A204.1 (cell line): ENCODE measurements around the gene CSE1L.
"Not testable (repeated sequence)": the region's sequence is repeated elsewhere in the genome, so short reads cannot be mapped to it uniquely, and the experiment has no call there.

Experiments used
- FAIRE-seq: peaks from 2 replicates; lab custom pipeline; 2012; peaks lifted over from hg19 to GRCh38; lab: Jason Lieb, UNC

Gene CSE1L

DNA sequence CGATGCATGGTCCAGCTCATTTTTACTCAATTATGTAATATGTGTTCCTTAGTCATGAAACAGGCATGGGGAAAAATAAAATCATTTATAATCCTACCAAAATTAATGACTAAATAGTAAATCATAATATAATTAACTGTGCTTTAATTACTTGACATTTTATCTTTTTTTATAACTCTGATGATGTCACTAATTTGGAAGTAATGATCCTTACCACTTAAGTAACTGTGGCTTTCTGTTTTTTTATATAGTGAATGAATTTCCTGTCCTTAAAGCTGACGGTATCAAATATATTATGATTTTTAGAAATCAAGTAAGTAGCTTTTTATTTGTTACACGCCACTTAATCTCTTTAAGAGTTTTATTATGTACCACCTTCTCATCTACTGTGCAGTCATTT lies 32.2 kb downstream of the CSE1L start:
- FAIRE-seq: no peak

- FAIRE-seq: not testable (repeated sequence)
These were observed 36.2 kb downstream of the CSE1L start for GRCh38 chr20:49082295-49082694.

- FAIRE-seq: no peak
These were observed 45.0 kb downstream of the CSE1L start for GRCh38 chr20:49091104-49091503.

- no peak for FAIRE-seq
These were observed 45.6 kb downstream of the CSE1L start for GRCh38 chr20:49091762-49092161.

- FAIRE-seq: no peak
These were observed 50.2 kb downstream of the CSE1L start for GRCh38 chr20:49096203-49096730.

DNA sequence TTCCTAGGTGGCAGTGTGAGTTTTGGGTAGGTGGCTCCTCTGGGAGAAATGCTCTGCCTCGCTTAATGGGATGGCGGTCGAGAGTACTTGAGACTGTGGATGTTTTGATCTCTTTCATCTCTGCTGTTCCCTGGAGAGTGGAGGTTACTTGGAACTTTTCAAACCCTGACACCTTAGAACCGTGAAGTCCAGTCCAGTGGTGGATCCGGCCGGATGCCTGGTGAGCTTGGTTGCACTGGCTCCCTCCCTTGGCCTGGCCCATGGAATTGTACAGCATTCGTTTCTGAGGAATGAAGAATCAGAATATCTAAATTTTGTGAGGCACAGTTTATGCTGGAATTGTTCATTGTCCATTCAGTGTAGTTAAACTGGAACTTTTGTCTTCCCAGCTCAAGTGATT lies 51.0 kb downstream of the CSE1L start:
- FAIRE-seq: no peak

- FAIRE-seq: no peak
These were observed 52.0 kb downstream of the CSE1L start for GRCh38 chr20:49098136-49098535.

- no peak for FAIRE-seq
These were observed 52.9 kb downstream of the CSE1L start for GRCh38 chr20:49099011-49099410.

DNA sequence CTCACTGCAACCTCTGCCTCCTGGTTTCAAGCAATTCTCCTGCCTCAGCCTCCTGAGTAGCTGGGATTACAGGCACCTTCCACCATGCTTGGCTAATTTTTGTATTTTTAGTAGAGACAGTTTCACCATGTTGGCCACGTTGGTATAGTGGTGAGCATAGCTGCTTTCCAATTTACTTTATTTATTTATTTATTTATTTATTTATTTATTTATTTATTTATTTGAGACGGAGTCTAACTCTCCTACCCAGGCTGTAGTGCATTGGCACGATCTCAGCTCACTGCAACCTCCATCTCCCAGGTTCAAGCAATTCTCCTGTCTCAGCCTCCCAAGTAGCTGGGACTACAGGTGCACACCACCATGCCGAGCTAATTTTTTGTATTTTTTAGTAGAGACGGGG lies 54.2 kb downstream of the CSE1L start:
- FAIRE-seq: not testable (repeated sequence)

DNA sequence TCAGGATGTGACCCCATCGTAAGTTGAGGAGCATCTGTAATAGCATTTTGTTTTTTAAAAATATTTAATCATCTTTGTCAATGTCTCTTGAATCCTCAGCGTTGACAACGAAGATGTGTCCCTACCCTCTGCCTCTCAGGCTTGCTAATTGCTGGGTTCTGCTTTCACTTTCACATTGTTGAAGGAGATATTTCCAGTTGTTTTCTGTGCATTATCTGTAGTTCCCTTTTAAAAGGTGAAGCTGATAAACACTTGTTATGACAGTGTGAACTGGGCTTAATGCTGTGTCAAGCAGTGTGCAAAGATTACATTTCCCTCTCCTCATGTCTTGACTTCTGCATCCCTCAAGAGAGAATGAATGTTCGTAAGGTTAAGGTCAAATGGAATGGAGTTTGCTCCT lies 54.9 kb downstream of the CSE1L start:
- FAIRE-seq: no peak

GRCh38 chr20:49103019-49103418 lies 56.9 kb downstream of the CSE1L start:
- FAIRE-seq: no peak

- FAIRE-seq: no peak
These were observed 57.7 kb downstream of the CSE1L start for GRCh38 chr20:49103647-49104364.

- no peak for FAIRE-seq
These were observed 58.2 kb downstream of the CSE1L start for GRCh38 chr20:49104365-49104648.

DNA sequence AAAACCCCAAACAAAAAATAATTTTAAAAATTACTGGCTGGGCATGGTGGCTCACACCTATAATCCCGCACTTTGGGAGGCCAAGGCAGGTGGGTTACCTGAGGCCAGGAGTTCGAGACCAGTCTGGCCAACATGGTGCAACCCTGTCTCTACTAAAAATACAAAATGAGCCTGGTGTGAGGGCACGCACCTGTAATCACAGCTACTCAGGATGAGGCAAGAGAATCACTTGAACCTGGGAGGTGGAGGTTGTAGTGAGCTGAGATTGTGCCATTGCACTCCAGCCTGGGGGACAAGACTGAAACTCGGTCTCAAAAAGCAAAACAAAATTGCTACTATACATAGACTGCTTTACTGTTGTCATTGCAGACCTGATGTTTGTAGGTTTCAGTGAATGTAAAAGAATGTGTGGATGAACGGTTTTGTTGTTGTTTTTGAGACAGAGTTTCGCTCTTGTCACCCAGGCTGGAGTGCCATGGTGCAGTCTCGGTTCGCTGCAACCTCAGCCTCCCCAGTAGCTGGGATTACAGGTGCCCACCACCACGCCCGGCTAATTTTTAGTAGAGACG lies 59.0 kb downstream of the CSE1L start:
- not testable (repeated sequence) for FAIRE-seq

GRCh38 chr20:49106328-49106727 lies 60.2 kb downstream of the CSE1L start:
- FAIRE-seq: no peak

GRCh38 chr20:49110767-49111694 lies 64.9 kb downstream of the CSE1L start:
- no peak for FAIRE-seq

DNA sequence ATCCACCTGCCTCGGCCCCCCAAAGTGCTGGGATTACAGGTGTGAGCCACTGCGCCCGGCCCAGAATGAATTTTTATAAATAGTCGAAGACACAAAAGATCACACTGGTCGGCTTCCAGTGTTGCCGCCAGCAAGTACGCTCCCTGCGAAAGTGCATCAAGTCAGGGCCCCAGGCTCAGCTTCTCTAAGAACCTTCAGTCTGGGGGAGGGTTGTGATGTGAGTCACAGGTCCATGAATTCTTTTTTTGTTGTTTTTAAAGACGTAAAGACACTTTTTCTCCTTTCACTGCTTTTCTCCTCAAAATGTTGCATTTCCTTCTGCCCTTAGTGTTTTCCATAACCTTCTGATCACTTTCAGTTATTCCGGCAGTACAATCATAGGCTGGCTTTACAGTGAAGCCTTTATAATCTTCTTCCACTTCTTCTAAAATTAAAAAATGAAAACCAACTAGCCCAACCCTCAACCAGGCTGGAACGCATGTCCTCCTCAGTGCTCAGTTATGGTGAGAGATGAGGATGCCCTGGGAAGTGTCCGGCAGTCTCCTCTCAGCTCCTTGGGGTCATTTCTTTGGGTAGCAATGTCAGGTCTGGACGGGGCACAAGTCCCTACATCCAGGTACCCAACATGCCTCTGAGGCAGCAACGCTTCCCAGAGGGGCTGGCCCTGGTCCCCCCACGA lies 66.6 kb downstream of the CSE1L start:
- no peak for FAIRE-seq

DNA sequence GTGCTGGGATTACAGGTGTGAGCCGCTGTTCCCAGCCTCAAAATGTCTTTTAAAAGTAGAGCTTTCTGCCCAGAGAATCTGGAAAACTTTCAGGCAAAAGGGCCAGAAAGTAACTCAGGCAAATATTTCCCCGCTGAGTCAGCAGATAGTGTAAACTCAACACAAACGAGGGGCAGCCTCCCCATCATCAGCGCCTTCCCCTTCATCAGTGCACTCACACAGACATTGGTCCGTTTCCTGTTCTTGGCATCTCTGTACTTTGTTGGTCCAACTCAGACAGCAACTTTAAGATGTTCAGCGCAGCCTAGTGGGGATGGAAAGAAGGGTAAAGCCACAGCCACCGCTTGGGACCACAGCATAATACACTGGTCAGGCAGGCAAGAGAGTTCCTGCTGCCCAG lies 69.5 kb downstream of the CSE1L start:
- no peak for FAIRE-seq

DNA sequence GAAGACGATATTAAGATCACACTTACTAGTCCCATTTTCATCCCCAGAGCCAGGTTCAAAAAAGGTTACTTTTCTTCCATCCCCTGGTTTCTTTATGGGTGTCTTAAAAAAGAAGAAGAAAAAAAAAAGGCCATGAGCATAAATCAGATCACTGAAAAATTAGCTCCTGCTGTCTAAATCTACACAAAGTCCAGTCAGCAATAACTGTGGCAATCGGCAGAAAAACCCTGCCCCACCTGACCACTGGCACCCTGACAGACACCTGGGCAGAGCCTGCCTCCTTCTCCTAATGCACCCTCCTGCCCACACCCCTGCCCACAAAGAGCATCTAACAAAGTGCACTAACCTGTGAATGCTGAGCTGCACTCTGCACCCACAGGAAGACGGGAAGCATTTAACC lies 72.2 kb downstream of the CSE1L start:
- FAIRE-seq: no peak

GRCh38 chr20:49119988-49120387 lies 73.9 kb downstream of the CSE1L start:
- no peak for FAIRE-seq

DNA sequence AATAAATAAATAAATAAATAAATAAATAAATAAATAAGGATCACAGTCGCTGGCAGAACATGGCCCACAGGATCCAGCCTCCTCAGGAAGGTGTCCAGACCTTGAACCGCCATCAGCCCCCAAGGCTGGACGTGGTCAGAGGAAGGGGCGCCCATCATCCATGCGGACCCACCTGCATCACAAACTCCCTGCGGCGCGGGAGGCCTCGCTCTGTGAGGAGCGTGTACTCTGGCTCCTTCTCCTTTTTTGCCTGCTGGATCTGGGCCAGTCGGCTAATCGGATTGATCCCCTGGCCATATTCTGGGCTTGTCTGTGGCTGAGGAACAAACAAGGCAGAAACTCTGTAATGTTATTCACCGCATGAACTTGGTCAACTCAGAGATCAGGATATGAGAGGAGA lies 76.8 kb downstream of the CSE1L start:
- no peak for FAIRE-seq

- no peak for FAIRE-seq
These were observed 77.9 kb downstream of the CSE1L start for GRCh38 chr20:49123982-49124381.
